Tibial artery (tissue), 4 donors: ENCODE measurements around the gene TMEM203.

Experiments
- DNase-seq, 2 donors: peaks; one replicate each; pipeline ENCODE4 v3.0.0-alpha.2; 2019
- H3K27ac ChIP-seq, 2 donors: fragments of 200-600 bp; sonication (generic) in 1 of 2; 1 replicate in 1 of 2; 2 replicates in 1 of 2; pipeline ENCODE4 v1.5.1; 2018 to 2019; ENCODE audit warnings: mild to moderate bottlenecking in 1 of 2
- H3K27me3 ChIP-seq, 2 donors: fragments of 200-600 bp; sonication (generic) in 1 of 2; one replicate each; pipeline versions ENCODE4 v1.5.1 to v1.6.0; 2016 to 2019
- H3K36me3 ChIP-seq, 3 donors: fragments of 200-600 bp; sonication (generic) in 2 of 3; one replicate each; pipeline ENCODE4 v1.5.1; 2016 to 2019; ENCODE audit warnings: mild to moderate bottlenecking in 2 of 3
- H3K4me1 ChIP-seq, 4 donors: fragments of 200-600 bp; sonication (generic) in 2 of 4; 1 replicate in 3 of 4; 2 replicates in 1 of 4; pipeline ENCODE4 v1.5.1; 2016 to 2019
- H3K4me3 ChIP-seq, 2 donors: fragments of 200-600 bp; sonication (generic) in 1 of 2; 1 replicate in 1 of 2; 2 replicates in 1 of 2; pipeline ENCODE4 v1.5.1; 2018 to 2019; ENCODE audit warnings: mild to moderate bottlenecking in 2 of 2
- H3K9me3 ChIP-seq, 3 donors: fragments of 200-600 bp; sonication (generic) in 1 of 3; one replicate each; pipeline ENCODE4 v1.5.1; 2016 to 2019
- CTCF ChIP-seq, 2 experiments: fragments of 200-600 bp in 1 of 2; fragments of 450-650 bp in 1 of 2; IDR thresholded peaks; one replicate each; pipeline ENCODE4 v1.5.1; 2017 to 2019; ENCODE audit warnings: antibody characterized with exemption in 2 of 2, mild to moderate bottlenecking in 1 of 2, moderate library complexity in 1 of 2
- intact Hi-C: fragments of 100-400 bp; cut with DNase I; formaldehyde crosslinking; loops from one replicate; pipeline ENCODE4 v1.15.0; 2023; ENCODE audit warnings: low total_unique reads

The TMEM203 gene

DNA sequence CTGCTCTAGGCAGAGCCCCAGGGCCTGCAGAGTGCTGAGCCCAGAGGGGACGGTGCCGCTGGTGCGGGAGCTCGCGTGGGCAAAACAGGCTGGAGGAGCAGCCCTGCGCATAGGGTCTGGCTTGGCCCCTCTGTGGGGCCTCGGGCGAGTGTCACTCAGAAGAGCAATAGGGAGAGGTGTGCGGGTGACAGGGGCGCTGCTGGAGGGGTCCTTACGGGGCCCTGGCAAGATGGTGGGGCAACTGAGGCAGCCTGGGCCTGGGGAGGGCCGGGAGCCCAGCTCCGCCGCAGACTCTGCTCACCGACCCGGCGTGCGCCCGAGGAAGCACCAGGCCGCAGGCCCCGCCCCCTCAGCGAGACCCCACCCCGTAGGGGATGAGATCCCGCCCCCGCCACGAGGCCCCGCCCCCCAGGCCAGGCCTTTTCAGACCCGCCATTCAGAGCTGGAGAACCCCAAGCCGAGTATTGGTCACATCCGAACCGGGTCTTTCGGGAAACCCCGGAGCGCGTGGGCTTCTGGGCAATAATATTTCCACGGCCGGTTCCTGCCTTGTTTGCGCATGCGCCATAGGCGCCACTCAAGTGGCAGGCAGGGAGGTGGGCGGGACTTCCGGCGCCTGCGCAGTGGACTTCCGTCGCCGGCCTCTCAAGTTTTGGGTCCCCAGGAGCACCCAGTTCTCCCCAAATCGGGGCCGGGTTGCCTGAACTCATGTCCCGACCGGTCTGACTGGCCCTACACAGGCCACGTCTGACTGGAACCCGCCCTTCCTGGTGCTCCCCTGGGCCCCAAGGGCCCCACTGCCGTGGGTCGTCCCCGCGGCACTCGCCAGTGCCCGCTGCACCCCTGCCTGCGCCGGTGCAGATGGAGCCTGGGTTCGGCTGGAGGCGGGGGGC is 17.9 kb upstream of the TMEM203 start:
- Histone ChIP-seq H3K27me3 (peaks cover 0 to 19% of the 10 kb centered on the region in 2 donors), H3K27ac (peak overlapping the region; percentile 89 to 93), H3K4me1 (peaks cover 0 to 53% (median 27%) of the 10 kb centered on the region in 4 donors), H3K36me3 (no peaks in the 10 kb centered on the region), H3K4me3 (peak overlapping the region; percentile 60 to 81), H3K9me3 (no peaks in the 10 kb centered on the region)
- DNase-seq: peak; percentile 97 to 99
- intact Hi-C loops: loop anchor here (5.0 kb wide), 1 partner anchor 36 kb away; the partner anchor contains the start of genes ANAPC2 and SSNA1
- no peak for TF ChIP-seq CTCF (IDR thresholded peaks at IDR 0.05)

DNA sequence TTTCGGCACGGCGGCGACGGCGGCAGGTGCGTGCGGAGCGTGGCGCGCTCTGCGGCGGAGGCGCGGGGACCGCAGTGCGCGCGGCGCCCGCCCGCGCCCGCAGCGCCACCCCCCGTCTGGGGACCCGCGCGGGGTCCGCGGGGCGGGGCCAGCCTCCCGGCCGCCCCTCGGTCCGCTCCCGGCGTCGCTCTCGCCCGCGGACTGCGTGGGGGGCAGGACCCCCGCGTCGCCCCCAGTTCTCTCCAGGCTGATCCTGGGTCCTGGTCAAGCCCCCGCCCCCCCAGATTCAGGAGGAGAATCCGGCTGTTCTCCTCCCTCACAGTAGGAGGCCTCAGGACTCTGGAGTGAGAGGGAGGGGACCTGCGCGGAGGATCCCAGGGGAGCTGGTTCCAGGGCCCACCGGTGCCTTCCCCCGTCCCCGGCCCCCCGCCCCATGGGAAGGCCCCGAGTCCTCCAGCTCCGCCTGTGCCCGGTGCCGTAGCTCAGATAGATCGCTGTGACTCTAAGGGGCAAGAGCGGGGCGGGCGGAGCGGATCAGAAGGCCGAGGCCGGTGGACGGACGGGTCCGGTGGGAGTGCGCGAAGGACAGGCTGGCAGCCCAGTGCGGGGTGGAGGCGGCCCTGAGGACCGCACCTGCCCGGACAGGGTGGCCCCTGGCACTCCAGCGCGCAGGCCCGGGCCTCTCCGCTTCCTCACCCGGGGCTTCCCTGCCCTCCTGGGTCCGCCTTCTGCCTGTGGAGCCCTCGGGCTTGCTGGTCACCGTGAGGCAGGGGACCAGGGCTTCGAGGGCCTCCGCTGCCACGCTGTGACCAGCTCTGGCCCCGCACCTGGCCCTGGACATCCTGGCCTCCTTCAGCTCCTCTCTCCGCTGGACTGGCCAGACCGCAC is 17.0 kb upstream of the TMEM203 start, which contains the start of gene RNF208:
RNF208 (minus strand) TSS at position 51 of the 888 bp plus-strand sequence. CDS start 1,028 bp downstream, outside the sequence.
- peak within 1 kb of the TSS; percentile 60 to 81 for H3K4me3 ChIP-seq
- no peak for TF ChIP-seq CTCF (IDR thresholded peaks at IDR 0.05)
- intact Hi-C loops: loop anchor here (5.0 kb wide), 1 partner anchor 35 kb away; the partner anchor contains the start of genes ANAPC2 and SSNA1
- peak within 1 kb of the TSS; percentile 89 to 93 for H3K27ac ChIP-seq
- no peak for DNase-seq
- H3K27me3 ChIP-seq: peaks cover 0 to 14% of the 10 kb centered on the region in 2 donors
- H3K9me3 ChIP-seq: no peaks in the 10 kb centered on the region
- peaks cover 0 to 55% (median 33%) of the 10 kb centered on the region in 4 donors for H3K4me1 ChIP-seq
- no peaks in the 10 kb centered on the region for H3K36me3 ChIP-seq

DNA sequence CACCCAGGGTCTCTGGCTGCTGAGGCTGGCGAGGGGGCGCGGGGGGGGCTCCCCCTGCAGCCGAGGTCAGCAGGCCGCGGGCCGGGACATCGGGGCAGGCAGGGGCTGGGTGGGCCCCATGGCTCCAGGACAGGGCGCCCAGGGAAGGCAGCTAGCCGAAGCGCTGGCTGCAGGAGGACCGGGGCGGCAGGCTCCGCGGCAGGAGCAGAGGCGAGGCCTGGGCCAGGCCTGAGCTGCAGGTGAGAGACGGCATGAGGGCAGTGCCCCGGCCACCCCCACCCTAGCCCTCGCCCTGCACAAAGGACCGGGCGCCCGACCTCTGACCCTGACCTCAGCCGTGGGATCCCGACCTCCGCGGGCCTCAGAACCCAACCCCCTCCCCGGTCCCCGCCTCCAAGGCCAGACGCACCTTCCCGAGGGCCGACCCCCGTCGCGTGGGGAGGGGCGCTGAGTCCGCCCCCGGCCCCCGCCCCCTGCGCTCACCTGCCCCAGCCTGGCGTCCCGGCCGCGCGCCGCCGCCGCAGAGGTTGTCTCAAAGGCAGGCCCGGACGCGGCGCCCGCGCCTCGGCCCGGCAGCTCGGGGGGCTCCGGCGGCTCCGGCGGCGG is 16.2 kb upstream of the TMEM203 start:
- Histone ChIP-seq H3K4me3 (peak overlapping the region; percentile 51 to 60), H3K36me3 (no peaks in the 10 kb centered on the region), H3K27ac (no peak overlapping the region), H3K9me3 (no peaks in the 10 kb centered on the region), H3K4me1 (peaks cover 0 to 54% (median 32%) of the 10 kb centered on the region in 4 donors), H3K27me3 (peaks cover 0 to 8% of the 10 kb centered on the region in 2 donors)
- no peak for DNase-seq
- intact Hi-C loops: loop anchor here (5.0 kb wide), 1 partner anchor 34 kb away; the partner anchor contains the start of genes ANAPC2 and SSNA1
- no peak for TF ChIP-seq CTCF (IDR thresholded peaks at IDR 0.05)

- no peak overlapping the region for H3K27ac ChIP-seq
- peak overlapping the region in 1 of 2 donors; percentile 51 for H3K4me3 ChIP-seq
- H3K9me3 ChIP-seq: no peaks in the 10 kb centered on the region
- intact Hi-C loops: loop anchor here (5.0 kb wide), 1 partner anchor 34 kb away; the partner anchor contains the start of genes ANAPC2 and SSNA1
- no peak for TF ChIP-seq CTCF (IDR thresholded peaks at IDR 0.05)
- peaks cover 0 to 8% of the 10 kb centered on the region in 2 donors for H3K27me3 ChIP-seq
- DNase-seq: no peak
- H3K4me1 ChIP-seq: peaks cover 0 to 56% (median 32%) of the 10 kb centered on the region in 4 donors
- H3K36me3 ChIP-seq: peaks cover 0 to 5% (median 0%) of the 10 kb centered on the region in 3 donors
These were observed 15.7 kb upstream of the TMEM203 start for GRCh38 chr9:137221095-137221505.
